ENCODE data around the gene UCN2.

GRCh38 chr3:48519277-48519643, 44.3 kb downstream of the UCN2 start:
- TF ChIP-seq CTCF (IDR thresholded peaks at IDR 0.05; ENCODE audit: extremely low read depth in 1 of 2, insufficient read depth in 1 of 2, low read depth in 1 of 2, low read length in 2 of 2) (no peak), MYC (IDR thresholded peaks at IDR 0.05; ENCODE audit: low read depth, low read length) (no peak), POLR2A (IDR thresholded peaks at IDR 0.05; ENCODE audit: low read depth, low read length) (no peak), MAX (IDR thresholded peaks at IDR 0.05; ENCODE audit: insufficient read depth, insufficient read length) (no peak)
